ENCODE data around the gene WBP2. TPM values are rescaled to one million over a fixed set of nuclear protein-coding genes. Genes with fewer than 3 reads are reported as not detected.

The WBP2 gene
- total and polyA plus RNA-seq, 2 experiments from 2014 or later = 61.3 to 160 TPM

DNA sequence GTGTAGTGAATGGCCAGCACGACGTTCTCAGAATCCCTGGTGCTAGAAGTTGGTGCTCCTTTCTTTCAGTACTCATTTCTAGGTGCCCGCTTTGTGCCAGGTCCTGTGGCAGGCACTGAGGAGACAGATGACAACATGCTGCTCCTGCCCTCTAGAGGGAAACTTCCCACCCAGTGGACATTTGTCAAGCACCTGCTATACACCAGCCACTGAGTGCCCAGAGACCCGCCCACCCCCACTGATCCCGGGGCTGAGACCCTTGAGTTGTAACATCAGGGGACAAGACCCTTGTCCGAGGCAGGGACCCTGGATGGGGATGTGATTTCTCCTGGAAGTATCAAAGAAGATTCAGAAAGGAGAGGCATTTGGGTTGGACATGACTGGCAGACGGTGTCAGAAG lies 36.0 kb downstream of the WBP2 start:
- H3K9me3 ChIP-seq (ENCODE audit: low read depth) = no peaks in the 10 kb centered on the region
- TF ChIP-seq, protein P1, sequence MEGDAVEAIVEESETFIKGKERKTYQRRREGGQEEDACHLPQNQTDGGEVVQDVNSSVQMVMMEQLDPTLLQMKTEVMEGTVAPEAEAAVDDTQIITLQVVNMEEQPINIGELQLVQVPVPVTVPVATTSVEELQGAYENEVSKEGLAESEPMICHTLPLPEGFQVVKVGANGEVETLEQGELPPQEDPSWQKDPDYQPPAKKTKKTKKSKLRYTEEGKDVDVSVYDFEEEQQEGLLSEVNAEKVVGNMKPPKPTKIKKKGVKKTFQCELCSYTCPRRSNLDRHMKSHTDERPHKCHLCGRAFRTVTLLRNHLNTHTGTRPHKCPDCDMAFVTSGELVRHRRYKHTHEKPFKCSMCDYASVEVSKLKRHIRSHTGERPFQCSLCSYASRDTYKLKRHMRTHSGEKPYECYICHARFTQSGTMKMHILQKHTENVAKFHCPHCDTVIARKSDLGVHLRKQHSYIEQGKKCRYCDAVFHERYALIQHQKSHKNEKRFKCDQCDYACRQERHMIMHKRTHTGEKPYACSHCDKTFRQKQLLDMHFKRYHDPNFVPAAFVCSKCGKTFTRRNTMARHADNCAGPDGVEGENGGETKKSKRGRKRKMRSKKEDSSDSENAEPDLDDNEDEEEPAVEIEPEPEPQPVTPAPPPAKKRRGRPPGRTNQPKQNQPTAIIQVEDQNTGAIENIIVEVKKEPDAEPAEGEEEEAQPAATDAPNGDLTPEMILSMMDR (IDR thresholded peaks at IDR 0.05; ENCODE audit: low read depth, low read length) = no peak
- H3K36me3 ChIP-seq = peaks cover 55% of the 10 kb centered on the region
- H3K27ac ChIP-seq = no peak overlapping the region
- no peaks in the 10 kb centered on the region for H3K27me3 ChIP-seq
- no peak overlapping the region for H3K4me3 ChIP-seq
- DNase-seq (ENCODE audit: low read depth in 1 of 2, low spot score in 1 of 2) = no peak
- H3K4me1 ChIP-seq (ENCODE audit: low read depth) = no peaks in the 10 kb centered on the region

DNA sequence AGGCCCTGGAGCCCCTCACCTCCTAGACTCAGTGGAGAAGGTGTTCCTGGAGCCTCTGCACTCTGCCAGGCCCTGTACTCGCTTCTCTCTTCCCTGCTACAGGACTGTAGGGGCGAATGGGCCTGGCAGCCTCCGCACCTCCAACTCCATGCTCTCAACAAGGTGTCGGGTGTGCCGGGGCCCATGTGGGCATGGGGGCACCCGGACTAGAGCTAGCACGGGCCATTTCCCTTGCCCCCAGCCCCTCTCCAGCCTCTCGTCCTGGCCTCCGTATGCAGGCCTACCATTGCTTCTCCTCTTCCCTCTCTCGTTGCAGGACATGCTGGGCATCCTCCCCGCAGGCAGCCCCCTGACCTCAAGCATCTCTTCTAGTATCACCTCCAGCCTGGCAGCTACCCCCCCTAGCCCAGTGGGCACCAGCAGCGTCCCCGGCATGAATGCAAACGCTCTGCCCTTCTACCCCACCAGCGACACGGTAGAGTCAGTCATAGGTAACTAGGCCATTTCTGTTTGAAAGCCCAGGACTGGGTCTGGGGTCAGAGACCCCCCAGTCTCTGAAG lies 36.7 kb downstream of the WBP2 start:
- H3K36me3 ChIP-seq = peaks cover 61% of the 10 kb centered on the region
- TF ChIP-seq, protein P1 (IDR thresholded peaks at IDR 0.05; ENCODE audit: low read depth, low read length) = no peak
- H3K9me3 ChIP-seq (ENCODE audit: low read depth) = no peaks in the 10 kb centered on the region
- H3K4me1 ChIP-seq (ENCODE audit: low read depth) = no peaks in the 10 kb centered on the region
- no peaks in the 10 kb centered on the region for H3K27me3 ChIP-seq
- H3K27ac ChIP-seq = no peak overlapping the region
- H3K4me3 ChIP-seq = no peak overlapping the region
- no peak for DNase-seq (ENCODE audit: low read depth in 1 of 2, low spot score in 1 of 2)

DNA sequence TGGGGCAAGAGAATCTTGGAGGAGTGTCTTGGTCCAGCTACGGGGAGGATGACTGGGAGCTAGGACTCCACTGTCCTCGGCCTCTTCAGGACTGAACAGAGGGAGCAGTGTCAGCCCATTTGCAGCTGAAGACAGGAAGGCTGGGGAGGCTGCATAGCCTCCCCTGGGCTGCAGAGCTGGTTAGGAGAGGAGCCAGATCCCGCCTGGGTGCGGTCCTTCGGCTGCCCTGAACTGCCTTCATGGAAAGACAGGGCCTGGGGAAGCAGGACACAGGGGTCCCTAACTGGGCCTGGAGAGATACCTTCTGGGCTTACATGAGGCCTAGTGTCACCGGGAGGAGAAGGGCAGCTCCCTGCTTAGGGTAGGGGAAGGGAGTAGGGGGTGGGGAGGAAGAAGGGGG lies 37.6 kb downstream of the WBP2 start:
- peaks cover 64% of the 10 kb centered on the region for H3K36me3 ChIP-seq
- TF ChIP-seq, protein P1 (IDR thresholded peaks at IDR 0.05; ENCODE audit: low read depth, low read length) = no peak
- no peaks in the 10 kb centered on the region for H3K27me3 ChIP-seq
- no peaks in the 10 kb centered on the region for H3K4me1 ChIP-seq (ENCODE audit: low read depth)
- H3K4me3 ChIP-seq = no peak overlapping the region
- no peaks in the 10 kb centered on the region for H3K9me3 ChIP-seq (ENCODE audit: low read depth)
- DNase-seq (ENCODE audit: low read depth in 1 of 2, low spot score in 1 of 2) = no peak
- H3K27ac ChIP-seq = no peak overlapping the region

DNA sequence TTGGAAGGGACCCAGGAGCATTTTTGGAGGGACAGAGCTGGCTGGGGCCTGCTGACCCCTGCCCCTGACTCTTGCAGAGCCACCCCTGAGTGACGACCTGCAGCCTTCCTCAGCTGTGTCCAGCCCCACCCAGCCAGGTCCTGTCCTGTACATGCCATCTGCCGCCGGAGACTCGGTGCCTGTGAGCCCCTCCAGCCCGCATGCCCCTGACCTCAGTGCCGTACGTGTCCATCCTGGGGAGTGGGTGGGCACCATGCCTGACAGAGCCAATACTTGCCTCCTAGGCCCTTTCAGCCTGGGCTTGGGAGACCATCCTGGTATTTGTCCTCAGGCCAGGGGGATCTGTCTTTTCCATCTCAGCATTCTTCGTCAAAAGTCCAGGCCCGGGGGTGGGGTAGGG lies 38.4 kb downstream of the WBP2 start:
- no peaks in the 10 kb centered on the region for H3K9me3 ChIP-seq (ENCODE audit: low read depth)
- TF ChIP-seq, protein P1 (IDR thresholded peaks at IDR 0.05; ENCODE audit: low read depth, low read length) = no peak
- no peak for DNase-seq (ENCODE audit: low read depth in 1 of 2, low spot score in 1 of 2)
- H3K4me3 ChIP-seq = no peak overlapping the region
- no peaks in the 10 kb centered on the region for H3K27me3 ChIP-seq
- H3K27ac ChIP-seq = no peak overlapping the region
- peaks cover 71% of the 10 kb centered on the region for H3K36me3 ChIP-seq
- H3K4me1 ChIP-seq (ENCODE audit: low read depth) = no peaks in the 10 kb centered on the region

DNA sequence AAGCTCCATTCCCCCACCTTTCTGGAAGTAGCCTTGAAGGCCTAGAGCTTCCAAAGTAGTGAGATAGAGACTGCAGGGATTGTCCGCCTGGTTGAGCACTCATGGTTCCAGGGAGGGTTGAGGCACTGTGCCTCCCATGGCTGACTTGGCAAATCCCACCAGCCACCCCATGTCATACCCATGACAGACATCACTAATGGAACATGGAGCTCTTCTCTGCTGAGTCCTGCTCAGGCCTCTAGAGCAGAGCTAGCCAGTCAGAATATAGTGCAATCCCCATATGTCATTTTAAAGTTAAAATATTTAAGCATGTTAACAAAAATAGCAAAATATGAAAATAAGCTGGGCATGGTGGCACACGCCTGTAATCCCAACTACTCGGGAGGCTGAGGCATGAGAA lies 39.7 kb downstream of the WBP2 start:
- no peak for DNase-seq (ENCODE audit: low read depth in 1 of 2, low spot score in 1 of 2)
- Histone ChIP-seq H3K27me3 (no peaks in the 10 kb centered on the region), H3K27ac (no peak overlapping the region), H3K4me1 (ENCODE audit: low read depth) (no peaks in the 10 kb centered on the region), H3K4me3 (no peak overlapping the region), H3K9me3 (ENCODE audit: low read depth) (no peaks in the 10 kb centered on the region), H3K36me3 (peaks cover 71% of the 10 kb centered on the region)
- TF ChIP-seq, protein P1 (IDR thresholded peaks at IDR 0.05; ENCODE audit: low read depth, low read length) = no peak
